ENCODE measurements around the gene SMG1. TPM values are rescaled to one million over a fixed set of nuclear protein-coding genes. Genes with fewer than 3 reads are reported as not detected.

SMG1 gene
- total and polyA plus RNA-seq, 4 donors: 5.3 to 70.8 (median 22.3) TPM

DNA sequence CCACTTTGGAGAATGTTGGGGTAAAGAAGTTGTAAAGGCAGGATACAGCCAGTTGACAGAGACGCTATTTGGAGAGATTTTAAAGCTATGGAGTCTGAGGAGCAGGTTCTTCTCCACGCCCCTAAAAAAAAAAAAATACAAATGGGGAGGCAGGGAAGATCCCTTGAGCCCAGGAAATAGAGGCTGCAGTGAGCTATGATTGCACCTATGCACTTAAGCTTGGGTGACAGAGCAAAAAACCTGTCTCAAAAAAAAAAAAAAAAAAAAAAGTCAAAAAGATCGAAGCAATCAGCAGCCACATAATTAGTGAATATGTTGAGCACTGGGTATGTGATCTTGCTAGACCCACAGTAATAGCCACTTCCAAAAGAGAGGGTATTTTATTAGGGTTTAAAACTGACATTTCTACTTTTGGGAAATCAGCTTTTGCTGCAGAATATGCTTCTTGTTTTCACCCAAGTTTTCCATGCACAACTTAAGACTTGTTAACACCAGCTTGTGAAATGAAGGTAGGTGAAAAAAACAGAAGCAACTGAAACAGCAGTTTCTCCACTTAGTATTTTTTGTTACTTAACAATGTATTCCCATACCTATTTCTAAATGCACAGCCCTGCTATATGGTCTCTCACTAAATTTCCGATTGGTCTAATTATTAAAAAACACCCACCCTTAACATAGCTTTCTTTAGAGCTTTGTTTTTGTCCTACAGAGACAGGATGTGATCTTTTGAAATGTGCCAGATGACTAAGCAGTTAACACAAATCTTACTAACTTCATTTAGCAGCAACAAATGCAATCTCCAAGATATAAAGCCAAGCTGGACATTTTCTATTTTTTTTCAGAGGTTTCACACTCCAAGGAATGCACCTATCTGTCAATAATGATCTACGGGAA lies 122.4 kb downstream of the SMG1 start:
- Histone ChIP-seq H3K9me3 (ENCODE audit: control insufficient read depth in 4 of 4, low read length in 3 of 4) (no peaks in the 10 kb centered on the region), H3K27me3 (ENCODE audit: control insufficient read depth in 4 of 4, insufficient read depth in 4 of 4, low read length in 3 of 4) (no peaks in the 10 kb centered on the region), H3K36me3 (ENCODE audit: control insufficient read depth in 4 of 4, insufficient read depth in 3 of 4, low read depth in 1 of 4, low read length in 3 of 4) (peaks cover 0 to 18% (median 15%) of the 10 kb centered on the region in 4 donors), H3K4me3 (ENCODE audit: low read depth in 1 of 3, low read length in 3 of 3) (no peak overlapping the region), H3K4me1 (ENCODE audit: control insufficient read depth in 4 of 4, insufficient read depth in 4 of 4, low read length in 3 of 4) (peaks cover 9 to 24% (median 18%) of the 10 kb centered on the region in 4 donors), H3K27ac (ENCODE audit: low read depth in 1 of 2, low read length in 2 of 2) (no peak overlapping the region), H3K9ac (ENCODE audit: low read depth in 1 of 2, low read length in 2 of 2) (peak overlapping the region in 1 of 2 donors; percentile 25)
- WGBS: 78% methylated on average over 5 of the region's 5 CpGs
- TF ChIP-seq EGR1 (IDR thresholded peaks at IDR 0.05; ENCODE audit: low read depth in 2 of 2) (no peak), JUND (IDR thresholded peaks at IDR 0.05) (no peak), FOXA1 (IDR thresholded peaks at IDR 0.05) (no peak), YY1 (IDR thresholded peaks at IDR 0.05) (no peak), RAD21 (IDR thresholded peaks at IDR 0.05) (no peak), FOXA2 (IDR thresholded peaks at IDR 0.05) (no peak), TAF1 (conservative IDR thresholded peaks at IDR 0.05) (no peak), GABPA (IDR thresholded peaks at IDR 0.05 in 1 of 2, conservative IDR thresholded peaks at IDR 0.05 in 1 of 2) (no peak), HNF4G (IDR thresholded peaks at IDR 0.05) (no peak)
- TF ChIP-seq, protein P1, sequence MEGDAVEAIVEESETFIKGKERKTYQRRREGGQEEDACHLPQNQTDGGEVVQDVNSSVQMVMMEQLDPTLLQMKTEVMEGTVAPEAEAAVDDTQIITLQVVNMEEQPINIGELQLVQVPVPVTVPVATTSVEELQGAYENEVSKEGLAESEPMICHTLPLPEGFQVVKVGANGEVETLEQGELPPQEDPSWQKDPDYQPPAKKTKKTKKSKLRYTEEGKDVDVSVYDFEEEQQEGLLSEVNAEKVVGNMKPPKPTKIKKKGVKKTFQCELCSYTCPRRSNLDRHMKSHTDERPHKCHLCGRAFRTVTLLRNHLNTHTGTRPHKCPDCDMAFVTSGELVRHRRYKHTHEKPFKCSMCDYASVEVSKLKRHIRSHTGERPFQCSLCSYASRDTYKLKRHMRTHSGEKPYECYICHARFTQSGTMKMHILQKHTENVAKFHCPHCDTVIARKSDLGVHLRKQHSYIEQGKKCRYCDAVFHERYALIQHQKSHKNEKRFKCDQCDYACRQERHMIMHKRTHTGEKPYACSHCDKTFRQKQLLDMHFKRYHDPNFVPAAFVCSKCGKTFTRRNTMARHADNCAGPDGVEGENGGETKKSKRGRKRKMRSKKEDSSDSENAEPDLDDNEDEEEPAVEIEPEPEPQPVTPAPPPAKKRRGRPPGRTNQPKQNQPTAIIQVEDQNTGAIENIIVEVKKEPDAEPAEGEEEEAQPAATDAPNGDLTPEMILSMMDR (IDR thresholded peaks at IDR 0.05; ENCODE audit: low read depth, low read length, missing input control): no peak
- TF ChIP-seq, protein P2, sequence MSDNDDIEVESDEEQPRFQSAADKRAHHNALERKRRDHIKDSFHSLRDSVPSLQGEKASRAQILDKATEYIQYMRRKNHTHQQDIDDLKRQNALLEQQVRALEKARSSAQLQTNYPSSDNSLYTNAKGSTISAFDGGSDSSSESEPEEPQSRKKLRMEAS (IDR thresholded peaks at IDR 0.05): no peak
- TF ChIP-seq, protein P3, sequence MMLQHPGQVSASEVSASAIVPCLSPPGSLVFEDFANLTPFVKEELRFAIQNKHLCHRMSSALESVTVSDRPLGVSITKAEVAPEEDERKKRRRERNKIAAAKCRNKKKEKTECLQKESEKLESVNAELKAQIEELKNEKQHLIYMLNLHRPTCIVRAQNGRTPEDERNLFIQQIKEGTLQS (IDR thresholded peaks at IDR 0.05): no peak
- DNase-seq (ENCODE audit: low spot score): no peak

DNA sequence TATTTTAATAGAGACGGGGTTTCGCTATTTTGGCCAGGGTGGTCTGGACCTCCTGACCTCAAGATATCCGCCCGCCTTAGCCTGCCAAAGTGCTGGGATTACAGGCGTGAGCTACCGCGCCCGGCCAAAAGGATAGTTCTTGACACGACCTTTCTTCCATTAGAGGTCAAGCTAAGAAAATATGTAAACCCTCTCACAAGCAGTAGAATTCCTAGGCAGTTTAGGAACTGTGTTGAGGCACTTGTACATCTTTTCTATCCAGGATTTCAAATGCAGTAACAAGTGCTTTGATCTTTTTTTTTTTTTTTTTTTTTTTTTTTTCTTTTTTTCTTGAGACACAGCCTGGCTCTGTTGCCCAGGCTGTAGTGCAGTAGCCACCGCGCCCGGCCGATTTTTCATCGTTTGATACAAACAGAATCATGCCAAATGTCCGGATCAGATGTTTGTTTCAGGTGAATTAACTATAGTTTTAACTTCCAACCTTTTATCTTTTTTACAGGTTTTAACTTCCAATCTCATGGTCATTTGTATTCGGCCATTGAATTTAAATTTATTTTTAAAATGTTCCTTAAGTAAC lies 123.4 kb downstream of the SMG1 start:
- WGBS: 87% methylated on average over 16 of the region's 16 CpGs
- no peak for DNase-seq (ENCODE audit: low spot score)
- peaks cover 9 to 24% (median 21%) of the 10 kb centered on the region in 4 donors for H3K4me1 ChIP-seq (ENCODE audit: control insufficient read depth in 4 of 4, insufficient read depth in 4 of 4, low read length in 3 of 4)
- no peak for TF ChIP-seq RAD21 (IDR thresholded peaks at IDR 0.05)
- peak; percentile 95 for TF ChIP-seq NR2F2 (IDR thresholded peaks at IDR 0.05)
- TF ChIP-seq FOXA2 (IDR thresholded peaks at IDR 0.05): no peak
- TF ChIP-seq RXRA (IDR thresholded peaks at IDR 0.05): peak; percentile 39 to 41
- no peaks in the 10 kb centered on the region for H3K27me3 ChIP-seq (ENCODE audit: control insufficient read depth in 4 of 4, insufficient read depth in 4 of 4, low read length in 3 of 4)
- H3K27ac ChIP-seq (ENCODE audit: low read depth in 1 of 2, low read length in 2 of 2): no peak overlapping the region
- H3K9ac ChIP-seq (ENCODE audit: low read depth in 1 of 2, low read length in 2 of 2): no peak overlapping the region
- H3K36me3 ChIP-seq (ENCODE audit: control insufficient read depth in 4 of 4, insufficient read depth in 3 of 4, low read depth in 1 of 4, low read length in 3 of 4): peaks cover 0 to 11% (median 8%) of the 10 kb centered on the region in 4 donors
- H3K4me3 ChIP-seq (ENCODE audit: low read depth in 1 of 3, low read length in 3 of 3): no peak overlapping the region
- no peaks in the 10 kb centered on the region for H3K9me3 ChIP-seq (ENCODE audit: control insufficient read depth in 4 of 4, low read length in 3 of 4)
